Iris pigment epithelial cell (primary cell): ENCODE results near the gene KSR1.
"Not testable (repeated sequence)": the region's sequence is repeated elsewhere in the genome, so short reads cannot be mapped to it uniquely, and the experiment has no call there.

Experiments
- DNase-seq: peaks from one replicate; pipeline ENCODE4 v3.0.0-alpha.2; 2011; ENCODE audit warnings: low read depth

KSR1 gene

DNA sequence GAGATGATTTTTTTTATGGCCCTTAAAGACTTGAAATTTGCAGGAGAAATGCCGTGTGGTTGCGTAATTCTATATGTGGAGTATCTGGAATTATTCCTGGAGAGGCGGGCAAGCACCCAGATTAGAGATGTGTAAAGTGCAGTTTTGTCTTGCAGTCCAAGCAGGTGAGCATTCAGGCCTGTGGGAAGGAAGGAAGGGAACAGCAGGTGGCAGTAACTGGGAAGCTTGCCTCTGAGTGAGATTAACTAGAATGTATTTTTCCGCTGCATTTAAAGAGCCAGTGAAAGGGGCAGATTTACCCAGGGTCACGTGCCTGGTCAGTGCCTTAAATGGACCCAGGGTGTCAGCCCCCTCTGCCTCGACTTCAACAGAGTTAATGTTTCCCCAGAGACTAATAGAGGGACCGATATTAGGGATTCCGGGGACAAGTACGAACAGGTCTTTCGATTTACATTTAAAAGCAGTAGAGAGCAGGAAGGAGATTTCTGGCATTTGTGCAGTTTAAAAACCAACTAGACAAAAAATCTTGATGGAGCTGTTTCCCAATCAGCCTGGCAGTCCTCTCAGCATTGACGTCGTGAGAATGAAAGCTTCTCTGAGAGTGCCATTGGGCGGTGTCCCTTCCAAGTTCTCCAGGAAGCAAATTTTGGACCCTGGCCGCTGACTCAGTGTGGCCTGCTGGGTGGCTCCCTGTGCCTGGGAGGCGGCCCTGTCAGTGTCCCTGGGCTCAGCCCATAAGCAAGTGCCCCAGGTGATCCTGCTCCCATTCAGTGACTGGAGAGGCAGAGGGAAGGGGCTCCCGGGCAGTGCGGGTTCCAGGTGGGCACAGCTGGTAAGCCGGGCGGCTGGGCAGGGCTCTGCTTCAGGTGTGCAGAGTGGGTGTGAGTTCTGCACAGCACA, 38.2 kb downstream of the KSR1 start:
- peak; percentile 23 for DNase-seq

DNA sequence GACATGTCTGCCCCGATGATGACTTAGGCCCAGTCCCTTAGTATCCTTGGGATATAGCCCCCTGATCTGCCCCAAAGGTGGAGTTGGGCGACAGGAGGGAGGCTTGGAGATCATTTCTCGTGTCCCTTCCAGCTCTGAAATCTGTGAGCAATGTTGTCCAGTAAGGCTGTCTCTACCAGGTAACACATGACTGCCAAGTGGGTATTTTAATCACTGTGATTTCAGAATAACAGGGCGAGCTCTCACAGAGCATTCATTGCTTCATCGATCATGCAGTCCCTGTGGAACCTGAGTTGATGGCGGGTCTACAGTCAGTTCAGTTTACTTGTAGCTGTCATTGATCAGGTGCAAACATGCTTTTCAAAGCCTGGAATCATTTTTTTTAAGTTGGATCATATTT, 39.2 kb downstream of the KSR1 start:
- no peak for DNase-seq

DNA sequence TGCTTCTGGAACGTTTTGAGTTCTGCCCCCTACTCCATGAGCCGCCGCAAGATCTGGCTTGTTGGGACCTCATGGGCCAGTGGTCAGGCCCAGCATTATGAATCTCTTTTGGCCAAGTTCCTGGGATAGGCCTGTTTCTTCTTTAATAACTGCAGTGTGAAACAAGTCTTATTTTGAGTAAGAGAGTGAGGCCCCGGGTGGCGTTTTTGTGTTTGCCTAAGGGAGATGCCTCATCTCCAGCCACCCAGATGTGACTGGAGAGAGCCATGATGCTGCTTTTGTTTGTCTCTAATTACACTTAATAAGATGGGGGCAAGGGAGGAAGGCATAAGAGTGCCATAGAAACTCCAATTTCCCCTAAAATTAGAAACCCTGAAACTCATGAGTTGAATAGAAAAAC, 39.8 kb downstream of the KSR1 start:
- no peak for DNase-seq

DNA sequence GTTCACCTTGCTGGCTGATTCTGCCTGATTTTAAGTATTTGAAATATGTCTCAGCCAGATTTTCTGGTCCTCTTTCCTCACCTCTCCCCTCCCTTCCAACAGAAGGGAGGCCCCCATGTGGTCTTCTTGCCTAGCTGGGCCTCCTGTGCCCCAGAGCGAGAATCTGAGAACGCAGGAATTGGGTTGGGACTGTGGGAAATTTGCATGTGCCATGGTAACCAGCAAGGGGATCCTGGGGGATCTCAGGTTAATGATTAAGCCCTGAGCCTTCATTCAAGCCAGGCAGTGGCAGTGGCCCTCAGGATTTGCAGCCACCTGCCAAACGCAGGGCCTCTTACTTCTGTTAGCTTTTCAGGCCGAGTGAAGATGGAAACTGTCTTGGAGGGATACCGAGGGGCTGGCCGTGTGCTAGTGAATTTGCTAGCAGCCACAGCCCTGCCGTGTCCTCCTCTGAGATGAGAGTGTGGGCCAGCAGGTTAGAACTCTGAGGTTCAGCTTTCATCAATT, 40.2 kb downstream of the KSR1 start:
- DNase-seq, result no peak

DNA sequence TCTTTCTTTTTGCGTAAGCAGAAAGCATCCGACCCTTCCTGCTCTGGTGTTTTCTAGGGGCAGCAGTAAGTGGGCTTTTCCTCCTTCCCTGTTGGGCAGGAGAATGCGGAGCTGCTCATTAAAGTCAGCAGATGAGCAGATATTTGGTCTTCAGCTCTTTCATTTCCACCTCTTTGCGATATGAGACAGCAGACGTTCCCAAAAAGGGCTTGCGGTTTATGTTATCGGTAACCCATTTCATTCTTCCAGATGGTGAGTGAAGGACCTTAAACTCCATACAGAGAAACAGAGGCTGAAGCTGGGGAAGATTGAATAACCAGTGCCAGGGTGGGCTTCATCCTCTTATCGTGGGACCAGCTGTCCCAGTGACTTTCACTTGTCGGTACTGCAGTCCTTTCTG, 40.7 kb downstream of the KSR1 start:
- no peak for DNase-seq

DNA sequence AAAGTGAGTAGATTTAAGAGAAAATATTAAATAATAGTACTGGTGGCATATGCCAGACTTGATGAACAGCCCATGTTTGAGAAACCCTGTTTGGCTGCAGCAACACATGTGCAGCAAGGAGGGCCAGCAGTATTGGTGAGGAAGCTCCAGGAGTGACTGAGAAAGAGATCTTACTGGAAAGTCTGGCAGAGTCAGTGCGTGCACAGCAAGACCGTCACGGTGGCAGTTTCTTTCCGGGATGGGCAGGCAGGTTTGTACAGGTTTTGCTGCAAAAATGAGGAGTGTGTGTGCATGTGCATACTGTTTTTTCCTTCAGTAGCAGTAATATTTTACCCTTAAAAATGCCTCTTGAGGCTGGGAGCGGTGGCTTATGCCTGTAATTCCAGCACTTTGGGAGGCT, 41.4 kb downstream of the KSR1 start:
- DNase-seq, result no peak

DNA sequence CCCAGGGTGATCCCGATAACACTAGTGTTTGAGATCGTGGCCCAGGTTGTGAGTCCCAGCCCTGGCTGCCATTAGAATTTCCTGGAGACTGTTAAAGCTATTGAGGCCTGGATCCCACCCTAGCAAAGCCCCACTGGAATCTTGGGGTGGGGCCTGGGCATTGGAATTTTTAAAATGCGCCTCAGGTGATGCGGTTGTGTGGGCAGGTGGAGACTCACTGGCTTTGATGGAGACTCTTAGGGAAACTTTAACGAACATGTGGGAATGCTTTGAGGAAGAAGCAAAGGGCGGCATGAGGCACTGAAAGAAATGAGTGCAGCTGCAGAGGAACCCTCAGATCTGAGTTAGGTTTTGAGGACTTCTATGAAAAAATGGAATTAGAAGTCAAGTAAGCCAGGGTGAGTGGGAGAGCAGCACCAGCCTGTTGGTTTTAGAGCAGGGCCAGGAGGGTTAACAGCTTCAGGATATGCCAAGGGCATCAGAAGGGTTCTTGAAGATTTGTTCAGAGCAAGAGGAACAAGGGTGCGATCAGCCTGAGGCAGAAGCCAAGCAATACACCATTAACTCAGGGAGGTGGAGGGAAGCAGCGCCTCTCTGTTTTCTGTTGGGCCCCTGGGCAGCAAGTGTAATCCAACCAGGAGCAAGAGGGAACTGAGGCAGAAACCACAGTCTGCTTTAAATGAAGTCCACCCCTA, 42.5 kb downstream of the KSR1 start:
- no peak for DNase-seq

DNA sequence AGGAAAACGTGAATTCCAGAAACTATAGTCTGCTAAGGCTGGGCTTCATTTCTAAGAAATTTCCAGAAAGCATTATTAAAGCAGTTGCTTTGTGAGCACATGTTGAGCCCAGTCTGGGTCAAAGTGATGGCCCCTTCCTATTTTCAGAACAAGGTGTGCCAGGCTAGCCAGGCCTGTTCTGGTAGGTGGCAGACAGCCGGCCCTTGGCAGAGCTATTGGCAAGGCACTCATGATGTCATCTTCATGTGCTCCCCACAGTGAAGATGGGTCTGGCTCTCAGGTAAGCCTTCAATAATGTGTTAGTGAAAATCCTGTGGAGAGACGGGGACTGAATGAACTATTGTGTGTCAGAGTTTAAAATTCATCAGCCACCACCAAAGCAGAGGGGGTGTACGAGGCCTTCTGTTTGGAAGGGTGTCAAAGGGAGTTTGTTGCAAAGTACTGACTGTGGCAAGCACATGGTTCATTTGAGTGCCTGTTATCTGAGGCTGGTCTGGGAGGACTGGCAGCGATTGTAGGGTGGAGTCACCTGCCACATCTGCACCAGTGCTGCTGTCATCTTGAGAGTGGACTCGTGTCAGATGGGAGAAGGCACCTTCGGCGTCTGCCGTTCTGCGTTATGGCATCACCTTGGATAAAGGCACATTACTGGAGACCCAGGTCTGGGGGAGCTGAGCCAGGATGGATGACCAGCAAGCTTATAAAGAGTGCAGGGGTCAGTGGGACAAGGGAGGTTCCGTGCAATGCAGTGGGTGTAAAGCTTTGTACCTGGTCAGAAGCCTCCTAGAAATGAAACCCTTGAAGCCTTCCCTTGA, 43.4 kb downstream of the KSR1 start:
- no peak for DNase-seq

DNA sequence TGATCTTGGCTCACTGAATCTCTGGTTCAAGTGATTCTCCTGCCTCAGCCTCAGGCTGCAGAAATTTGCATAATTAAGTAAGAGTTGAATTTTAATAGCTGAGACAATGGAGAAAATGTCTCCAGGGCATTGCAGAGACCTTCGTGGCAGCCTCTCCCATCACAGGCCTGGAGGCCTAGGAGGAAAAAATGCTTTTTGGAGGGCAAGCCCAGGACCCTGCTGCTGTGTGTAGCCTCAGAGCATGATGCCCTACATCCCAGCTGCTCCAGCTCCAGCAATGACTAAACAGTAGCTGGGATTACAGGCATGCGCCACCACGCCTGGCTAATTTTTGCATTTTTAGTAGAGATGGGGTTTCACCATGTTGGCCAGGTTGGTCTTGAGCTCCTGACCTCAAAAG, 45.1 kb downstream of the KSR1 start:
- not testable (repeated sequence) for DNase-seq

DNA sequence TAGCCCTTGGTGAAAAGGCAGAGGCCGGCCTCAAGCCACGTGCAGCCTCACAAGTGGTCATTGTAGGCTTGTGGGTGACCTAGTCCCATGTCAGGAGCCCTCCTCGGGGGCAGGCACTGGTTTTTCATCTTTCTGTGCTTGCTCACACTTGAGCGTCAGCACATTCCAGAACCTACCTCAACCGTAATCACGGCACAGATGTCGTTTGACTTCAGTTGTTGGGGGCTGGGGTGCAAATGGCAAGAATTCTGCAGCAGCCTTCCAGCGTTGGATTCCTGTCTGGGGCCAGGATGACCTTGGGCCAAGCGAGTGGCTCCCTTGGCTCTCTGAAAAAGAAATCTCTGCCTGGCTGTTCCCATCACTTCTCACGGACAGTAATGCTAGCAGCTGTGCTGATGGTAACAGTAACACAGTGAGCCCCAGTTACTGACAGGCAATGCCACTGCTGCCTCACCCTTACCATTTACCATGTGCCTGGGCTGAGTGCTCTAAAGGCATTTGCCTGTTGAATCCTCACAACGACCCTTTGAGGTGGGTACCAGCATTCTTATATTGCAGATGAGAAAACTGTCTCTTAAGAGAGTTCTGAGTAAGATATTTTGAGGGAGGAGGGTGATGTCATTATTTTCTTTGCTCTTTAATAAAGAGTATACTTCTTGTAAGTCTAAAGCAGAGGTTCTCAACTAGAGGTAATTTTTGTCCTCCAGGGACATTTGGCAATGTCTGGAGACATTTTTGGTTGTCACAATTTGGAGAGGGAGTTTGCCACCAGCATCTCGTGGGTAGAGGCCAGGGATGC, 46.5 kb downstream of the KSR1 start:
- peak; percentile 59 for DNase-seq

DNA sequence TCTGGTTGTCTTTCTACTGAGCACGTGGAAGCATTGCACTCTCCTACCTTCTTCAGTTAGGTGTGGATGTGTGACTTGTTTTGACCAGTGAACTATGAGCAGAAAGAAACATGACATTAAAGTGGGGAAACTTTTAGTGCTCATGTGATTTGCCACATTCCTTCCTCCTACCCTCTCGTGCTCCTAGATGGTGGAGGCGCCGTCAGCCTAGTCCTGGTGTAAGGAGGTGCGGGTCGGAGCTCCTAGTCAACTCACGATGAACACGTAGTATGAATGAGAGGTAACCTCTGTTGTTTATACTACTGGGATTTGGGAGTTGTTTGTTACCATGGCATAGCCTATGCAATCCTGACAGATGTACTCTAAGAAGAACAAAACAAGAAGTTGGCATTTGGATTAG, 47.4 kb downstream of the KSR1 start:
- DNase-seq, result no peak

DNA sequence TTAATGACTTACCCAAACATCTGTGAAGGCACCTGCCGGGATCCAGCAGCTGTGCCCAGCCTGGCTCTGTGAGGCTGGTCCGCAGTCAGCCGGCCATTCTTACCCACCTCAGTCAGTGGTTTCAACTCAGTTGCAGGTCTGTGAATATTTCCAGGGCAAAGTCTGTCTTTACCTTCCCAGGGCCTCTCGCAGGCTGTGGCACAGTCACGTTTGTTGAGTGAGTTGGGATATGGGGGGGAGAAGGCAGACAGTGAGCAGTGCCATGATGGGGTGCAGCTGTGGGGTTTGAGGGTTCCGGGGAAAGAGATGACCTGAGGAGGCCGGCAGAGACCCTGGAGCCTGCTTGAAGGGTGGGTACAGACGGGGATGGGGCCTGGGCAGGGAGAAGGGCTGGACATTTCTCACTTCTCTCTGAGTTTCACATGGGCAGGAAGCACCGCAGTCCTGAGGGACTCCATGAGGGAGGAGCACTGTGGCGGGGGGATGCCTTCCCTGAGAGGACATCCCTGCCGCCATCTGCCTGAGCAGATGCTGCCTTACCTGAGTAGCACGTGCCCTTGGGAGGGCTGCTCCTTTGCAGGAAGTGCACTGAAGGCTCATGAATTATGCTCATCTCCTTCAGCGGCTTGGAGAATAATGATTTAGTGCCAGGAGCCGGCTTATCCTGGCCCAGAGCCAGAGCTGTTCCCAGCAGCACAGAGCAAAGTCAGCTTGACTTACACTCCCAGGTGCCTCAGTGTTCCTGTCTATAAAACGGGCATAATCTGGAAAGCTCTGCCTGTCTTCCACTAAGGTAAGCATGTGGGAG, 48.1 kb downstream of the KSR1 start:
- DNase-seq, result no peak

DNA sequence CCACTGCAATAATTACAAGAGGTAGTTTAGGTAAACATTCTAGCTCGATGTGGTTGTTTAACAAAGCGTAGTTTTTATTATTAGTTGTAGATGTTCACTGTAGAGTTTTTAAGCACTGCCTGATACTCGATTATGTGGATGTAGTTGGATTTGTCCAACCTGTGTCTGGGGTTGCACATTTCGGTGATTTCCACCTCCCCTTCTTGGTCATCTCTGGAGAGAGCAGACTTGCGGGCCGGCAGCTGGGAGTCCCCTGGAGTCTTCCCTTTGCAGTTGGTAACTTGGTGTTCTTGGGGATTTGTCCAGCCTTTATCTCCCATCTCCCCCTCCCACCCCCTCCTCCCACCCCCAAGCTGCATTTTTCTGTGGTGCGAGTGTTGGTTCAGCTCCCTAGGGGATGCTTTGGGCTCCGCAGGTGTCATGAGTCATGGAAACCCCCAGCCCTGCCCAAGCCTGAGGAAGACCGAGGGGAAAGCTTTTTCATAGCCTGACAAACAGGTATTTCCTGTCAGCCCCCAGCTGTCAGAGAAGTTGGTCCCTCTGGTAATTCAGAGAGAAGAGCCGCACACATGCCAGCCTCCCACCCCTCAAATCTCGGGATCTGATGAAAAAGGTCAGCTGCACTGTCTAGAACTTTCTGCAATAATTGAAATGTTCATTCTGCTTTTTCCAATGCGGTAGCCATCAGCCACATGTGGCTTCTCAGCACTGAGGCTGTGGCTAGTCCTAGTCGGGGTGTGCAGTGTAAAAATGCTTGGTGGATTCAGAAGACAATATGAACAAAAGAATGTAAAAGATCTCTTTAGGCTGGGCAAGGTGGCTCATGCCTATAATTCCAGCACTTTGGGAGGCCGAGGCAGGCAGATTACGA, 50.3 kb downstream of the KSR1 start:
- no peak for DNase-seq

DNA sequence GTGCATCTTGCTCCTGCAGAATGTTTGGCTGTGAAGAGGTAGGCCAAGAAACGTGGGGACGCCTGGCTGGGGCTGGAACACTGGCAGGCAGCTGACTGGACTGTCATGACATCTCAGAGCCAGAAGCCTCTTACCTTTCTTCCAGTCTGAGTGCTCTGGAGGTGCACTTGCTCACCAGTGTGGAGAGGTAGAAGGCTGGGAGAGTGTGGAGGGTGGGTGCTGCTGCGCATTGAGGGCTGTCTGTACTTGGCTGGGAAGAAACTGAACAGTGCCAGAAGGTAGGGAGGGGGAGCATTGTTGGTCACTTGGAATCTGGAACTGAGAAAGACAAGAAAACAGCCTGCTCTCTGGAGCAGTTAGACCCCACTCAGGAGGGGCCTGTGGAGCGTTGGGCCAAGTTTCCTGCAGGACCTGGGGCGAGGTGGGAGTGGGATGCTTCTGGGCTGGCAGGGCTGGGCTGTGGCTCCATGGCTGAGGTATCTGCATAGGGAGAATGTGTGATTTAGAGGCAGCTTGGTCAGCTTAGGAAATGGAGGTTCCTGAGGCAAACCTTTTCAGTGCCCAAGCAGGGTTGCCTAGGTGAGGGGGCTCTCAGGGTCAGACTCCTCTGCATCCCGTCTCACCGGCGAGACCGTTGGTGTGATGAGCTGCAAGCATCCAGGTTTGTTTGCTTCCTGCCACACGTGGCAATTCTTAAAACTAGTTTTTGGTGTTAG, 55.1 kb downstream of the KSR1 start:
- DNase-seq, result no peak

DNA sequence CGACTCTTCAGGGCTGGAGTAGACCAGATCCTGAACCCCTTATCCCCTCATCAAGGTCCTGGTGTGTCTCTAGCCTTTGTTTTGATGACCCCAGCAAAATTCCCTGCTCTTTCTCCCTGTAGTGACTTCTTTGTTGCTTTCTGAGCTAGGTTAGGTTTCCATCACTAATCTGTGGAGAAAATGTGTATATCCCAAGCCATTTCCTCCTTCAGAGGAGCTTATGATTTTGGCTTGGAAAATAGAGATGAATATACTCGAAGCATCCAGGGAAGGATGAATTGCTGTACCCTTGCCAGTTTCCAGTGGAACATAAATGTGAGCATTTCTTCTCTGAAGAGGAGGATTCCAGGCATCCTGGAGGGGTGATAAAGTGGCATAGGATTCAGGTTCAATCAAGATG, 55.8 kb downstream of the KSR1 start:
- no peak for DNase-seq

DNA sequence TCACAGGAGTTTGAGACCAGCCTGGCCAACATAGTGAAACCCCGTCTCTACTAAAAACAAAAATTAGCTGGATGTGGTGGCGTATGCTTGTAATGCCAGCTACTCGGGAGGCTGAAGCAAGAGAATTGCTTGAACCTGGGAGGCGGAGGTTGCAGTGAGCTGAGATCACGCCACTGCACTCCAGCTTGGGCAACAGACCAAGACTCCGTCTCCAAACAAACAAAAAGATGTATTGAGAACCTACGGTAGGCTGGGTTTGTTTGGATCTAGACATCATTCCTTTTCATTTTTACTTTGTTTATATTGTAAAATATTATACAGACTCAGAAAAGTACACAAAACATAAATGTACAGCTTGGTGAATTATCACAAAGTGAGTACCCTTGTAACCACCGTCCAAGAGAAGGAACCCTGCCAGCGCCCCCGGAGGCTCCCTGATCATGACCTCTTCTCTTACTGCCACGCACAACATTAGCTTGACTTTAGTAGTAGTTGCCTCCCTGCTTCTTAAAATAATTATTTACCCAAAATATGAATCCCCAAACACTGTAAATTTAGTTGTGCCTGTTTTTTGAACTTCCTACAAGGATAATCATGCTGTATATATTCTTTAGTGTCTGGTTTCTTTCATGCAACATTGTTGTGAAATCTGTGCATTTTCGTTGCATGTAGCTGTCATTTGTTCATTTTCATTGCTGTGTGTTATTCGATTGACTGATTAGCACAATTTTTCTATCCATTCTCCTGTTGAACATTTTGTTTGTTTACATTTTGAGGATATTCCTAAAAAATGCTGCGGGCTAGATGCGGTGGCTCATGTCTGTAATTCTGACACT, 56.5 kb downstream of the KSR1 start:
- DNase-seq, result peak; percentile 40

DNA sequence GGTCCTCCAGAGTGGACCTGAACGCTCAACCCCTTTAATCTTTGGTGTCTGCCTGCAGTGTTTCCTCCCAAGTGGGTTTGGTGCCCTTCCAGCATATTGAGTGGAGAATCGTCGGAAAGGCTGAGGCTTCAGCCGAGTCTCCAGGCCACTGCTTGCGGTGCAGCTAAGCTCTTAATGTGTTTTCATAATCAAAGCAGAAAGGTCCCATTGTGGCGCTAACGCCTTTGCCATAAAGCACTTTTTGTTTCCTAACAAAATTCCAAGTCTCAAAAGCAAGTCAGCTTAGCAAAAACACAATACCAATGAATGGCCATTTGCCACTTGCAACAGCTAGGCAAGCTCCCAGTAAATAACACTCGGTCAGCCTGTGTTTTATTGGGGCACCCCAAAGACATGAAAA, 57.6 kb downstream of the KSR1 start:
- DNase-seq, result no peak
